Transverse colon (tissue), 4 donors: ENCODE data around the gene CCT5.

Experiments used
- CTCF ChIP-seq, 5 experiments: fragments of 200-600 bp in 3 of 5; fragments of 450-650 bp in 2 of 5; sonication (generic) in 3 of 5; IDR thresholded peaks; 1 replicate in 2 of 5; 2 replicates in 3 of 5; pipeline ENCODE4 v1.5.1; 2016 to 2017; ENCODE audit warnings: antibody characterized with exemption in 5 of 5, inconsistent platforms in 3 of 5, mild to moderate bottlenecking in 2 of 5, moderate library complexity in 1 of 5
- EP300 ChIP-seq: sonication (generic); formaldehyde crosslinking; IDR thresholded peaks from one replicate; pipeline ENCODE4 v1.6.1; 2017; ENCODE audit warnings: antibody characterized with exemption, low read depth
- POLR2A ChIP-seq: fragments of 450-650 bp; IDR thresholded peaks from one replicate; pipeline ENCODE4 v1.6.1; 2016; ENCODE audit warnings: antibody characterized with exemption, mild to moderate bottlenecking, moderate library complexity
- POLR2AphosphoS5 ChIP-seq, 3 donors: sonication (generic); formaldehyde crosslinking; IDR thresholded peaks; one replicate each; pipeline ENCODE4 v1.6.1; 2016; ENCODE audit warnings: antibody characterized with exemption in 3 of 3

DNA sequence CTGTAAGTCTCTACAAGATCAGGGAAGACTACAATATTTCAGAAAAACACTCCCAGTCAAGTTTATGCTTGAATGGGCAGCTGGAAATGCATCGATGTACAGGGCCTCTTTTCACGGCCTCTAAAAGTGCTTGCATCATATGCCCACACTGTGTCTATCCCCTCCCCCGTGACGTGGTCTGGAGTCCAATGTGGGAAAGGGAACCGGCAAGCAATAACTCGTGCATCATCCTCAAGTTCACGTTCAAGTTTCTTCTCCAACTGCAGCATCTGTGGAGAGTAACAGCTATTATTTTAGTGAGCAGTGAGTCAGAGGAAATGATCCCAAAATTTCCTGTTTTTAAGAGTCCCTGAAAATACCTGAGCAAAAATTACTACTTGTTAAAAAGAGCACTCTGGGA, 22.7 kb upstream of the CCT5 start:
- no peak for TF ChIP-seq POLR2AphosphoS5 (IDR thresholded peaks at IDR 0.05)
- TF ChIP-seq CTCF (IDR thresholded peaks at IDR 0.05), result no peak
- no peak for TF ChIP-seq POLR2A
- TF ChIP-seq EP300, result no peak
